ENCODE results near the gene HMCN2.
"Not testable (repeated sequence)": the region's sequence is repeated elsewhere in the genome, so short reads cannot be mapped to it uniquely, and the experiment has no call there.

The HMCN2 gene

DNA sequence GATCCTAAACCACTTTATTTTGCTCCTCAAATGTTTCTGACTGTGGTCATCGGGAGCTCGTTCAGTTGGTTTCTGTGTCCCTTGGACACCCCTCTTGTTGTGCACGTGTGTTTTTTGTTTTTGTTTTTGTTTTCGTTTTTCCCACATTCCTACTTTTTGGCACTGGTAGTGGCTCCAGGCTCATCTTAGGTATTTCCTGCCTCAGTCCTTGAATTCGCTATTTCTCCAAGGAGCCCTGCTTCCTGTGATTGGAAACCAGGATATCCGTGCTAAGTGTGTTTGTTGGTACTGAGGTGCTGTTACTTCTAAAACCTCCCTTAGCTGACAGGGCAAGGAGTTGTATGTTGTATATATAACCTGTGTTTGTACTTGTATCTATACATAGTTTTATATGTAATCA is 5.9 kb downstream of the HMCN2 start:
- DNase-seq (ENCODE audit: low read depth) = no peak
- TF ChIP-seq, protein P1, sequence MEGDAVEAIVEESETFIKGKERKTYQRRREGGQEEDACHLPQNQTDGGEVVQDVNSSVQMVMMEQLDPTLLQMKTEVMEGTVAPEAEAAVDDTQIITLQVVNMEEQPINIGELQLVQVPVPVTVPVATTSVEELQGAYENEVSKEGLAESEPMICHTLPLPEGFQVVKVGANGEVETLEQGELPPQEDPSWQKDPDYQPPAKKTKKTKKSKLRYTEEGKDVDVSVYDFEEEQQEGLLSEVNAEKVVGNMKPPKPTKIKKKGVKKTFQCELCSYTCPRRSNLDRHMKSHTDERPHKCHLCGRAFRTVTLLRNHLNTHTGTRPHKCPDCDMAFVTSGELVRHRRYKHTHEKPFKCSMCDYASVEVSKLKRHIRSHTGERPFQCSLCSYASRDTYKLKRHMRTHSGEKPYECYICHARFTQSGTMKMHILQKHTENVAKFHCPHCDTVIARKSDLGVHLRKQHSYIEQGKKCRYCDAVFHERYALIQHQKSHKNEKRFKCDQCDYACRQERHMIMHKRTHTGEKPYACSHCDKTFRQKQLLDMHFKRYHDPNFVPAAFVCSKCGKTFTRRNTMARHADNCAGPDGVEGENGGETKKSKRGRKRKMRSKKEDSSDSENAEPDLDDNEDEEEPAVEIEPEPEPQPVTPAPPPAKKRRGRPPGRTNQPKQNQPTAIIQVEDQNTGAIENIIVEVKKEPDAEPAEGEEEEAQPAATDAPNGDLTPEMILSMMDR (IDR thresholded peaks at IDR 0.05; ENCODE audit: control insufficient read depth, insufficient read depth, low read depth, low read length, missing control alignments) = no peak
- H3K4me3 ChIP-seq (ENCODE audit: control insufficient read depth, low read depth, low read length) = no peak overlapping the region

DNA sequence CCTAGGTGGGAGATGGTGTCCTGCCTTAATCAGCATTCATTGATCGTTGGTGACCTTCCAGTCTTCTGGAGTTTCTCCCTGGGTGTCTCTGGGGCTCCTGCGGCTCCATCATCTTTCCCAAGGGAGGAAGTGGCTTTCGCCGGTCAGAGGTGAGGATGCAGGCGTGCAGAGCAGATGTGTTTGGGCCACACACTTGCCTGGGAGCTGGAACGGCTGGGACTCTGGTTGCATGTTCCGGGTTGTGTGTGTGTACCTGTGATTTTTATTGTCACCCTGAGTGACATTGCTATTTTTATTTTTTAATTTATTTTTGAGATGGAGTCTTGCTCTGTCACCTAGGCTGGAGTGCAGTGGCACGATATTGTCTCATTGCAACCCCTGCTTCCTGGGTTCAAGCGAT is 9.6 kb downstream of the HMCN2 start:
- TF ChIP-seq, protein P1 (IDR thresholded peaks at IDR 0.05; ENCODE audit: control insufficient read depth, insufficient read depth, low read depth, low read length, missing control alignments) = no peak
- H3K4me3 ChIP-seq (ENCODE audit: control insufficient read depth, low read depth, low read length) = no peak overlapping the region
- no peak for DNase-seq (ENCODE audit: low read depth)

DNA sequence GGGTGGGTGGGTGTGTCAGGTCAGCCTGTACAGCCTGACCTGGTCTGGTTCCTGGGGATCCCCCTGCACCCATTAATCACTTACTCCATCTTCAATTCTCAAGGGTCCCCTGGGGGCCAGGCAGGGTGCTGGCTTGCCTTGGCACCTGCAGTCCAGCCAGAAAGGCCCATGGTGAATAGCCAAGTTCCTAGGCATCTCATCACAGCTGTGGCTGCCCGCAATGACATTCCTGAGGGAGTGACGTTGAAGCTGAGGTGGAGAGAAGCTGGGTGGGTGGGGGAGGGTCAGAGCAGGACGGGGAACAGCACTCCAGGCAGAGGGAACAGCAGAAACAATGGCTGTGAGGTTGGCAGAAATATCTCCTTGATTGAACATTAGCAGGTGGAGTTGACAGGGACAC is 10.6 kb downstream of the HMCN2 start:
- H3K4me3 ChIP-seq (ENCODE audit: control insufficient read depth, low read depth, low read length) = no peak overlapping the region
- TF ChIP-seq, protein P1 (IDR thresholded peaks at IDR 0.05; ENCODE audit: control insufficient read depth, insufficient read depth, low read depth, low read length, missing control alignments) = no peak
- peak; percentile 29 for DNase-seq (ENCODE audit: low read depth)

DNA sequence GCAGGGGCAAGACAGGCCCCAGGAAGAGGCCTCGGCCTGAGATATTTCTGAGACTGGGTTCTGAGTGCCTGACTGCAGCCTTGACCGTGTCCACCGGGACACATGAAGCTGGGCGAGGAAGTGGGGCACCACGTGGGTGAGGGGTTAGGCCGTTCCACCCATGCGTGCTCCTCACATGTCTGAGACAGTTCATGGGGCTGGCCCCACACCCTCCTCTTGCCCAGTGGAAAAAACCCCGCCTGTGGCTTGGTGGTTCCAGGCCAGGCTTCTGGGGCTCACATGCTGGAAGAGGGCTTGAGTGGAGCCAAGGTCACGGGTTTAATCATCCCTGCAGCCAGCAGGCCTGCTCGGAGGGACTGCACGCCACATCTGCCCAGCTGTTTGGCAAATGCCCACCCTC is 11.4 kb downstream of the HMCN2 start:
- TF ChIP-seq, protein P1 (IDR thresholded peaks at IDR 0.05; ENCODE audit: control insufficient read depth, insufficient read depth, low read depth, low read length, missing control alignments) = no peak
- DNase-seq (ENCODE audit: low read depth) = no peak
- no peak overlapping the region for H3K4me3 ChIP-seq (ENCODE audit: control insufficient read depth, low read depth, low read length)

DNA sequence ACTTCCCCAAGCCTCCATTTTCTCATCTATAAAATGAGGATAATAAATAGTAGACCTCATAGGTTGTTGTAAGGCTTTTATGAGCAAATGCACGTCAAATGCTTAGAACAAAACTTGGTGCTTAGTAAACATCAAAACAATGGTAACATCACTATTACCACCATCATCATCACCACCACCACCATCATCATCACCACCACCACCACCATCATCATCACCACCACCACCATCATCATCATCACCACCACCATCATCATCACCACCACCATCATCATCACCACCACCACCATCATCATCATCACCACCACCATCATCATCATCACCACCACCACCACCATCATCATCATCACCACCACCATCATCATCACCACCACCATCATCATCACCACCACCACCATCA is 12.0 kb downstream of the HMCN2 start:
- not testable (repeated sequence) for DNase-seq (ENCODE audit: low read depth); H3K4me3 ChIP-seq (ENCODE audit: control insufficient read depth, low read depth, low read length)

DNA sequence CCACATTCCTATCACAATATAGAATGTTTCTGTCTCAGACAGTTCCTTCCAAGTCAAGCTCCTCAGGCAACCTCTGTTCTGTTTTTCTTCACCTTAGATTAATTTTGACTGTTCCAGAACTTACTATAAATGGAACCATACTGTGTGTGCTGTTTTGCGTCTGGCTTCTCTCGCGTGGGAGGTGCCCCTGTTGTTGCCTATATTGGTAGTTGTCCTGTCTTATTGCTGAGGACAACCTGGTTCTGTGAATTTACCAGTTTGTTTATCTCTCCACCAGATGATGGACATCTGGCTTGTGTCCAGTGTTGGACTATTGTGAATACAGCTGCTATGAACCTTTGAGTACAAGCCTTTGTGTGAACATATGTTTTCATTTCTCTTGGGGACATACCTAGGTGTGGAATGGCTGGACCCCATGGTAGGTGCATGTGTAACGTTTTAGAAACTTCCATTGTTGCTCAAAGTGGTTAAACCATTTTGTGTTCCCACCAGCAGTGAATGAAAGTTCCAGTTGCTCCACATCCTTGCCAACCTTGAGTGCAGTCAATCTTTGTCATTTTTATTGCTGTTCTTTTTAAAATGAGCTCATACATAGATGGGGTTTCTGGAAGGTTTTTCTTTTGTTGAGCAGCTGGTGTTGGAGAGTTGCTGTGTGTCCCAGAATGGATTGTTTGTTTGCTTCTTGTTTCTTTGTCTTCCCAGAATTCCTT is 18.1 kb downstream of the HMCN2 start:
- DNase-seq (ENCODE audit: low read depth) = no peak
- TF ChIP-seq, protein P1 (IDR thresholded peaks at IDR 0.05; ENCODE audit: control insufficient read depth, insufficient read depth, low read depth, low read length, missing control alignments) = no peak
- H3K4me3 ChIP-seq (ENCODE audit: control insufficient read depth, low read depth, low read length) = no peak overlapping the region

DNA sequence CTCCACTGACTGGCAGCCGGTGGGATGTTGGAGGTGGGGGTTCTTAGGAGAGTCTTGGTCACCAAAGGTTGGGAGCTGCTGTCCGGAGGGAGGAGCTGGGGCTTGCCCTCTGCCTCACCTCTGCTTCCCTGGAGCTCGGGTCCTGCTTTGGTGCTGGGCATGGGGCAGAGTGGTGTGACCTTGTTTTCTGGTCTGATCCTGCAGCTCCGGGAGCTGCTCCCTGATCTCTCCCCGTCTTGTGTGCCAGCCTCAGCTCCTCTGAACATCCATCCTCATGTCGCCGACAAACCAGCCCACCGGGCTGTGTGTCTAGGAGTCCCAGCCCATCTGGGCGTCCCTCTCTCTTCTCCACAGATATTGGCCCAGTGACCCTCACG is 18.7 kb downstream of the HMCN2 start:
- TF ChIP-seq, protein P1 (IDR thresholded peaks at IDR 0.05; ENCODE audit: control insufficient read depth, insufficient read depth, low read depth, low read length, missing control alignments) = no peak
- no peak for DNase-seq (ENCODE audit: low read depth)
- H3K4me3 ChIP-seq (ENCODE audit: control insufficient read depth, low read depth, low read length) = no peak overlapping the region
